ENCODE data around the gene ZNF385A.

DNA sequence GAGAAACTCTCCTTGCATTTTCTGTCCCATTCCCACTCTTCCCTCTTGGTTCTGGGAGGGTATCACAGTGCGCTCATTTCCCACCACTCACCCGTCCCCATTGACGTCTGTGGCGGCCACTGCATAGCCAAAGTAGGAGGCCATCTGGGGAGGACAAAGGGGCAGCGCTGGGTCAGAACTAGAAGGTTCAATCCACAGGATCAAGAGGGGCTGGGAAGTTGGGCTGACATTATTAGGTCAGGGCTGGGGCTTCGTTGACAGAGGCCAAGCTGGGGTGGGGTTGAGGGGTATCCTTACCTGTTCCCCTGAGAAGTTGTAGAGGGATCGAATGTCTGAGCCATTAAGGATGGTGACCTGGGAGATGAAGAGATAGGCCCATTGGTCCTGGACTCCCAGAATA lies 21.0 kb upstream of the ZNF385A start:
- TF ChIP-seq POLR2A (IDR thresholded peaks at IDR 0.05; ENCODE audit: low read depth, low read length) (no peak), POLR2AphosphoS5 (IDR thresholded peaks at IDR 0.05; ENCODE audit: insufficient read depth, low read depth, low read length) (no peak), EZH2 (IDR thresholded peaks at IDR 0.05; ENCODE audit: borderline replicate concordance, low read depth, low read length, severe bottlenecking) (no peak)
- TF ChIP-seq, protein P1, sequence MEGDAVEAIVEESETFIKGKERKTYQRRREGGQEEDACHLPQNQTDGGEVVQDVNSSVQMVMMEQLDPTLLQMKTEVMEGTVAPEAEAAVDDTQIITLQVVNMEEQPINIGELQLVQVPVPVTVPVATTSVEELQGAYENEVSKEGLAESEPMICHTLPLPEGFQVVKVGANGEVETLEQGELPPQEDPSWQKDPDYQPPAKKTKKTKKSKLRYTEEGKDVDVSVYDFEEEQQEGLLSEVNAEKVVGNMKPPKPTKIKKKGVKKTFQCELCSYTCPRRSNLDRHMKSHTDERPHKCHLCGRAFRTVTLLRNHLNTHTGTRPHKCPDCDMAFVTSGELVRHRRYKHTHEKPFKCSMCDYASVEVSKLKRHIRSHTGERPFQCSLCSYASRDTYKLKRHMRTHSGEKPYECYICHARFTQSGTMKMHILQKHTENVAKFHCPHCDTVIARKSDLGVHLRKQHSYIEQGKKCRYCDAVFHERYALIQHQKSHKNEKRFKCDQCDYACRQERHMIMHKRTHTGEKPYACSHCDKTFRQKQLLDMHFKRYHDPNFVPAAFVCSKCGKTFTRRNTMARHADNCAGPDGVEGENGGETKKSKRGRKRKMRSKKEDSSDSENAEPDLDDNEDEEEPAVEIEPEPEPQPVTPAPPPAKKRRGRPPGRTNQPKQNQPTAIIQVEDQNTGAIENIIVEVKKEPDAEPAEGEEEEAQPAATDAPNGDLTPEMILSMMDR (IDR thresholded peaks at IDR 0.05; ENCODE audit: extremely low read depth in 1 of 2, insufficient read depth in 1 of 2, low read depth in 1 of 2, low read length in 2 of 2), result no peak
- TF ChIP-seq, protein P2, sequence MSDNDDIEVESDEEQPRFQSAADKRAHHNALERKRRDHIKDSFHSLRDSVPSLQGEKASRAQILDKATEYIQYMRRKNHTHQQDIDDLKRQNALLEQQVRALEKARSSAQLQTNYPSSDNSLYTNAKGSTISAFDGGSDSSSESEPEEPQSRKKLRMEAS (IDR thresholded peaks at IDR 0.05; ENCODE audit: insufficient read depth, insufficient read length), result no peak

Data from endothelial cell of umbilical vein (primary cell).